Natural killer cell (primary cell): ENCODE results near the gene TEAD3. TPM values are rescaled to one million over a fixed set of nuclear protein-coding genes. Genes with fewer than 3 reads are reported as not detected.

ENCODE experiments used
- ATAC-seq, 3 donors: fragments of 150-1000 bp in 2 of 3; fragments of 200-7000 bp in 1 of 3; cut with Tn5 transposase; 1 replicate in 1 of 3; 2 replicates in 2 of 3; pipeline ENCODE4 v1.10.0; 2021; ENCODE audit warnings: mild to moderate bottlenecking in 2 of 3, moderate library complexity in 2 of 3
- DNase-seq, 2 donors: peaks; one replicate each; pipeline versions ENCODE4 v3.0.0 to v3.0.0-alpha.2; 2013 to 2021; ENCODE audit warnings: mixed read lengths in 1 of 2
- H3K27ac ChIP-seq: one replicate; pipeline ENCODE4 v1.5.1; 2013; ENCODE audit warnings: mild to moderate bottlenecking, low read length
- H3K27me3 ChIP-seq: one replicate; pipeline ENCODE4 v1.6.1; 2013; ENCODE audit warnings: low read length; ENCODE audit not compliant: control insufficient read depth, insufficient read depth
- H3K36me3 ChIP-seq: one replicate; pipeline ENCODE4 v1.6.1; 2013; ENCODE audit warnings: low read length; ENCODE audit not compliant: control insufficient read depth, insufficient read depth
- H3K4me1 ChIP-seq: one replicate; pipeline ENCODE4 v1.6.1; 2013; ENCODE audit warnings: low read length; ENCODE audit not compliant: control insufficient read depth, insufficient read depth
- H3K4me3 ChIP-seq: one replicate; pipeline ENCODE4 v1.5.1; 2013; ENCODE audit warnings: low read length
- H3K9me3 ChIP-seq: one replicate; pipeline ENCODE4 v1.6.1; 2013; ENCODE audit warnings: low read length; ENCODE audit not compliant: control insufficient read depth, insufficient read depth
- H3K27ac Mint-ChIP-seq, 2 donors: one replicate each; pipeline ENCODE4 v1.8.0; 2022; ENCODE audit warnings: mild to moderate bottlenecking in 2 of 2, mixed read lengths in 2 of 2, moderate library complexity in 1 of 2
- H3K27me3 Mint-ChIP-seq, 2 donors: one replicate each; pipeline ENCODE4 v1.8.0; 2022; ENCODE audit warnings: low read depth in 2 of 2, mixed read lengths in 2 of 2
- H3K36me3 Mint-ChIP-seq: one replicate; pipeline ENCODE4 v1.8.0; 2022; ENCODE audit warnings: mixed read lengths
- H3K4me1 Mint-ChIP-seq, 2 donors: one replicate each; pipeline ENCODE4 v1.8.0; 2022; ENCODE audit warnings: mixed read lengths in 2 of 2
- H3K4me3 Mint-ChIP-seq: one replicate; pipeline ENCODE4 v1.8.0; 2022; ENCODE audit warnings: mild to moderate bottlenecking, moderate library complexity, mixed read lengths
- H3K9me3 Mint-ChIP-seq, 2 donors: one replicate each; pipeline ENCODE4 v1.8.0; 2022; ENCODE audit warnings: mixed read lengths in 2 of 2
- WGBS: methylation state at CpG from one replicate; pipeline ENCODE4 v1.1.7; 2013; ENCODE audit warnings: missing lambda C conversion rate; ENCODE audit not compliant: insufficient coverage; 5-methylcytosine and 5-hydroxymethylcytosine counted together
- intact Hi-C: fragments of 100-400 bp; cut with micrococcal nuclease; formaldehyde crosslinking; loops from one replicate; pipeline ENCODE4 v1.14.2; 2022
- total RNA-seq, 4 donors: library from RNA; stranded (reverse); fragments of 120-200 nt in 1 of 4; gene quantifications; one replicate each; pipeline versions ENCODE4 v1.2.3 to v1.2.4, GENCODE V29; 2013 to 2022
- TF ChIP-seq, protein P1 (sequence below): fragments of 200-600 bp; IDR thresholded peaks from one replicate; pipeline ENCODE4 v1.8.0; 2022; ENCODE audit warnings: antibody characterized with exemption

The TEAD3 gene
- total RNA-seq, 3 donors from 2014 or later (not counting 1 experiment from before 2014, with no cell fraction given), result 0.39 TPM; not detected in 2

DNA sequence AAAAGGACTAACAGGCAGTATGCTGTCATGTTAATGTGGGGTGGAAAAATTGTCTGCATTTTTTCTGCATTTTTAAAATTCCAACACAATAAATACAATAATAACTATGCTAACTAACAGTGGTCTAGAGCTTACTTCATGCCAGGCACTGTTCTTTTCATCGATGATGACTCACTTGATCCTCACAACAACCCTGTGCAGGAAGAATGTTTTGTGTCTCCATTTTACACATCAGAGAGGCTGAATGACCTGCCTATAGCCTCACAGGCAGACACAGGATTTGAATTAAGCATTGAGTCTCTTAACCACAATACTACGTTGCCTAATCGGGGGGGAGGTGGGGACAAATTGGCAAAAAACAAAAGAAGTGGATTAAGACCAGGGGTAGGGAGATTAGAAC is 71.6 kb downstream of the TEAD3 start:
- intact Hi-C loops, result no loop called here
- H3K9me3 ChIP-seq, result peaks cover 19% of the 10 kb centered on the region
- 100% methylated on average over 2 of the region's 3 CpGs for WGBS
- no peak overlapping the region for H3K27ac Mint-ChIP-seq
- no peak for ATAC-seq
- H3K4me3 Mint-ChIP-seq, result no peak overlapping the region
- TF ChIP-seq, protein P1, sequence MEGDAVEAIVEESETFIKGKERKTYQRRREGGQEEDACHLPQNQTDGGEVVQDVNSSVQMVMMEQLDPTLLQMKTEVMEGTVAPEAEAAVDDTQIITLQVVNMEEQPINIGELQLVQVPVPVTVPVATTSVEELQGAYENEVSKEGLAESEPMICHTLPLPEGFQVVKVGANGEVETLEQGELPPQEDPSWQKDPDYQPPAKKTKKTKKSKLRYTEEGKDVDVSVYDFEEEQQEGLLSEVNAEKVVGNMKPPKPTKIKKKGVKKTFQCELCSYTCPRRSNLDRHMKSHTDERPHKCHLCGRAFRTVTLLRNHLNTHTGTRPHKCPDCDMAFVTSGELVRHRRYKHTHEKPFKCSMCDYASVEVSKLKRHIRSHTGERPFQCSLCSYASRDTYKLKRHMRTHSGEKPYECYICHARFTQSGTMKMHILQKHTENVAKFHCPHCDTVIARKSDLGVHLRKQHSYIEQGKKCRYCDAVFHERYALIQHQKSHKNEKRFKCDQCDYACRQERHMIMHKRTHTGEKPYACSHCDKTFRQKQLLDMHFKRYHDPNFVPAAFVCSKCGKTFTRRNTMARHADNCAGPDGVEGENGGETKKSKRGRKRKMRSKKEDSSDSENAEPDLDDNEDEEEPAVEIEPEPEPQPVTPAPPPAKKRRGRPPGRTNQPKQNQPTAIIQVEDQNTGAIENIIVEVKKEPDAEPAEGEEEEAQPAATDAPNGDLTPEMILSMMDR, result no peak
- no peaks in the 10 kb centered on the region for H3K4me1 ChIP-seq
- no peaks in the 10 kb centered on the region for H3K27me3 Mint-ChIP-seq
- no peaks in the 10 kb centered on the region for H3K27me3 ChIP-seq
- H3K4me1 Mint-ChIP-seq, result no peaks in the 10 kb centered on the region
- no peak overlapping the region for H3K4me3 ChIP-seq
- peaks cover 33% of the 10 kb centered on the region for H3K36me3 ChIP-seq
- peaks cover 13% of the 10 kb centered on the region for H3K36me3 Mint-ChIP-seq
- peaks cover 0 to 6% of the 10 kb centered on the region in 2 donors for H3K9me3 Mint-ChIP-seq
- no peak for DNase-seq
- H3K27ac ChIP-seq, result no peak overlapping the region

Other genes starting within 250 kb of the TEAD3 start
- gene ZNF76, start 237.3 kb downstream of the TEAD3 start, total RNA-seq, result 10 to 100 TPM; 62.7 to 81.6 (median 64.6) TPM
- 100 to 1,000 TPM; 232 to 297 (median 241) TPM for gene DEF6, start 199.3 kb downstream of the TEAD3 start, total RNA-seq
- gene PPARD, start 154.5 kb downstream of the TEAD3 start, total RNA-seq, result 10 to 100 TPM; 14.4 to 20.4 (median 18.8) TPM
- gene FANCE, start 44.7 kb downstream of the TEAD3 start, total RNA-seq, result 1 to 10 TPM; 2.2 to 3.2 (median 2.6) TPM
- gene RPL10A, start 28.7 kb downstream of the TEAD3 start, total RNA-seq, result 100 to 1,000 TPM; 723 to 943 (median 942) TPM
- gene TULP1, start 15.8 kb upstream of the TEAD3 start, total RNA-seq, result not detected
- 10 to 100 TPM; 15.5 to 30.2 (median 27.3) TPM for gene FKBP5, start 191.8 kb upstream of the TEAD3 start, total RNA-seq
- gene ARMC12, start 240.0 kb upstream of the TEAD3 start, total RNA-seq, result 1 to 10 TPM in 1 of 3 donors, under 1 TPM in 2; 0.59 to 1.5 (median 0.64) TPM